ENCODE results near the gene EYA4.

DNA sequence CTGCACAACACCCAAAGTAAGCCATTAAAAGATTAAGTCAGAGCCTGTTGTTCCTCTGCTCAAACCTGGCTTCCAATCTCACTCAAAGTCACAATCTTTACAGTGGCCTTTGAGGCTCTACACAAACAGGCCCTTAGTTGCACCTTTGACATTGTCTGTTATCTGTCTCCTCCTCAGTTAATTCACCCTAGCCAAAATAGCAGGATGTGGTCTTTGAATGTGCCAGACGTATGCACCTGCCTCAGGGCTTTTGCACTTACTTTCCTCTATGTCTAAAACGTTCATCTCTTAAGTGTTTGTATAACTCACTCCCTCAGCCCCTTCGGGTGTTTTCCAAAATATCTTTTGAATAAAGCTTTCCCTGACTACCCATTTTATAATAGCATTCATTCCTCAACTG is 107.7 kb downstream of the EYA4 start:
- TF ChIP-seq, protein P1, sequence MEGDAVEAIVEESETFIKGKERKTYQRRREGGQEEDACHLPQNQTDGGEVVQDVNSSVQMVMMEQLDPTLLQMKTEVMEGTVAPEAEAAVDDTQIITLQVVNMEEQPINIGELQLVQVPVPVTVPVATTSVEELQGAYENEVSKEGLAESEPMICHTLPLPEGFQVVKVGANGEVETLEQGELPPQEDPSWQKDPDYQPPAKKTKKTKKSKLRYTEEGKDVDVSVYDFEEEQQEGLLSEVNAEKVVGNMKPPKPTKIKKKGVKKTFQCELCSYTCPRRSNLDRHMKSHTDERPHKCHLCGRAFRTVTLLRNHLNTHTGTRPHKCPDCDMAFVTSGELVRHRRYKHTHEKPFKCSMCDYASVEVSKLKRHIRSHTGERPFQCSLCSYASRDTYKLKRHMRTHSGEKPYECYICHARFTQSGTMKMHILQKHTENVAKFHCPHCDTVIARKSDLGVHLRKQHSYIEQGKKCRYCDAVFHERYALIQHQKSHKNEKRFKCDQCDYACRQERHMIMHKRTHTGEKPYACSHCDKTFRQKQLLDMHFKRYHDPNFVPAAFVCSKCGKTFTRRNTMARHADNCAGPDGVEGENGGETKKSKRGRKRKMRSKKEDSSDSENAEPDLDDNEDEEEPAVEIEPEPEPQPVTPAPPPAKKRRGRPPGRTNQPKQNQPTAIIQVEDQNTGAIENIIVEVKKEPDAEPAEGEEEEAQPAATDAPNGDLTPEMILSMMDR (IDR thresholded peaks at IDR 0.05): no peak
- TF ChIP-seq ZFX (IDR thresholded peaks at IDR 0.05; ENCODE audit: borderline replicate concordance): no peak

Measured in 22Rv1 (cell line).